Activated CD4-positive, alpha-beta T cell treated with anti-CD3 and anti-CD28 coated beads for 24 hours (primary cell): Measurements from ENCODE around the gene TANGO2.

Experiments used
- DNase-seq, 2 donors: peaks; one replicate each; pipeline ENCODE4 v3.0.0-alpha.2; 2020; ENCODE audit warnings: low read depth in 2 of 2

The TANGO2 gene

DNA sequence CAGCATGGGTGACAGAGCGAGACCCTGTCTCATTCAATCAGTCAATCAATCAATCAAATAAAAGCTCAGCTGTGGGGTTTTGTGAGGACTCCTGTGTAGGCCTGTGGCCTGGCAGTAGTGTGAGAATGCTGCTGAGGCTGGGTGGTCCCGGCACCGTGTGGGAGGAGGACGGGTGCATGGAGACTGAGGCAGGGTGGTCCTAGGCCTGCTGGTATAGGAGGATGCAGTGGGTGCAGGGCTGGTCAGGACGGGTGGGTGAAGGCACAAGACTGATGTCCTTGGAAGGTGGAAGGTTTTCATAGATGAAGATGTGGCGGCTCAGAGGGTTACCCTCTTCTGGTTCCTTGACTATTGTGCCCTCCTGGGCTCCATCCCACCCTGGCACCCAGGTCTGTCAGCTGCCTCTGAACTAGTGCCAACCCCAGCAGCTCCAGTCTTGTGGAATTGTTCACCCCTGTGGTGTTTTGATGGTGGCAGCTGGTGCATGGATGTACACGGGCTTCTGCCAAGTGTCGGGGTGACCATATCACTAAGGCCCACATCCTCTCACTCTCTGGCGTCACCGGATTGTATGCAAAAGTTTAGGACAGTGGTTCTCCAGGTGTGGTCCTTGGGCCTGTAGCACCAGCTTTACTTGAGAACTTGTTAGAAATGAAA is 23.7 kb downstream of the TANGO2 start:
- no peak for DNase-seq

DNA sequence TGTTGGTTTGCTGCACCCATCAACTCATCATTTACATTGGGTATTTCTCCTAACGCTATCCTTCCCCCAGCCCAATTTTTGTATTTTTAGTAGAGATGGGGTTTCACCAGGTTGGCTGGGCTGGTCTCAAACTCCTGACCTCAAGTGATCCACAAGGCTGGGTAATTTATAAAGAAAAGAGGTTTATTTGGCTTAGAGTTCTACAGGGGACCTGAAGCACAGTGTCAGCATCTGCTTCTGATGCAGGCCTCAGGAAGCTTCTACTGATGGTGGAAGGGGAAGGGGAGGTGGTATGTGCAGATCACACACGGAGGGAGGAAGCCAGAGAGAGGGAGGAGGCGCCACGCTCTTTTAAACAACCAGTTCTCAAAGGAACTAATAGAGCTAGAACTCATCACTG is 25.8 kb downstream of the TANGO2 start:
- DNase-seq: no peak

DNA sequence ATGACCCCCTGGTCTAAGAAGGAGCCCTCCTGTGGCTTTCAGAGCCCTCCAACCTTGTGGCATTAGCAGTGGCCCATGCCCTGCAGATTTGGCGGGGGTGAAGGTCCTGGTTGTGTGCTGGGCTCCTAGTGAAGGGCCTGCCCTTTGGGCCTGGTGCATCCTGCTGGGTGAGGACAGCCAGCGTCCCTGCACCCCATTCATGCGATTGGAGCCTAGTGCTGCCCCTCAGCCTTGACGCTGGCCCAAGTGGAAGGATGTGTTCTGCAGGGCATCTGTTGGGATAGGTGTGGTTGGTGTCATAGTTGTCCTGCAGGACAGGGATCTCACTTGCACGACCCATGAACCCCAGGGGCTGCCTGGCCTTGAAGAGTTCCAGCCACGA is 31.0 kb downstream of the TANGO2 start:
- no peak for DNase-seq

DNA sequence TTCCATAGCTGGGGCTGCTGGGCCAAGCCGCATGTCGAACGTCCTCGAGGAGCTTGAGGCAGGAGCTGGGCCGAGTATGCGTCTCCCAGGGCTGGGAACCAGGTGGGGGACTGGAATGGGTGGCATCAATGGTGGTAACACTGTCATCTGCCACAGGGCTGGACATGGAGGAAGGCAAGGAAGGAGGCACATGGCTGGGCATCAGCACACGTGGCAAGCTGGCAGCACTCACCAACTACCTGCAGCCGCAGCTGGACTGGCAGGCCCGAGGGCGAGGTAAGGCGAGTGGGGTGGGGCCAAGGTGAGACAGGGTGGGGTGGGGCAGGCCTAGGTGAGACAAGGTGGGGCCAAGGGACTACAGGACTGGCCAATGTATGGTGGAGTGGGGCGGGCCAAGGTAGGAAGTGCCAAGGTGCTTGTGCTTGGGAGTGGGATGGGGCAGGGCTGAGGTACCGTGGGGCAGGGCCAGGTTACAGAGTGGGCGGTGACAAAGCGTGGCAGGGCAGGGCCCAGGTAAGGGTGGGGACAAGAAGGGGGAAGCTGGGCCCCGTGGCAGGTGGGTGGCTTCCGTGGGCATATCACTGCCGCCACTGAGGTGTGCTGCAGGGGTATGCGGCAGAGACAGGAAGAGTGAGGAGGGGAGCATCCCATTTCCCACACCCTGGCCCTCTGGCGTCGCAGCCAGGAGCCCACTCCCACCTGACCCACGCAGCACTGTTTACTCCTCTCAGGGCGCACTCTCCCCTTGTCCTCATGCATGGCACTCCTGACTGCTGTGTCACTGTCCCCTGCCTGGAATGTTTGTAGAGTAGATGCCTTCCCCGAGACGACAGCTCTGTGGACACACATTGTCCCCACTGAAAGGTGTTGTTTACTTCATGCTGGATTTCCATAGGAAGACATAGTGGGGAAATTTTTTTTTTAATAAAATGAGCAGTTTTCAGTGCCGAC is 31.7 kb downstream of the TANGO2 start:
- DNase-seq: no peak

DNA sequence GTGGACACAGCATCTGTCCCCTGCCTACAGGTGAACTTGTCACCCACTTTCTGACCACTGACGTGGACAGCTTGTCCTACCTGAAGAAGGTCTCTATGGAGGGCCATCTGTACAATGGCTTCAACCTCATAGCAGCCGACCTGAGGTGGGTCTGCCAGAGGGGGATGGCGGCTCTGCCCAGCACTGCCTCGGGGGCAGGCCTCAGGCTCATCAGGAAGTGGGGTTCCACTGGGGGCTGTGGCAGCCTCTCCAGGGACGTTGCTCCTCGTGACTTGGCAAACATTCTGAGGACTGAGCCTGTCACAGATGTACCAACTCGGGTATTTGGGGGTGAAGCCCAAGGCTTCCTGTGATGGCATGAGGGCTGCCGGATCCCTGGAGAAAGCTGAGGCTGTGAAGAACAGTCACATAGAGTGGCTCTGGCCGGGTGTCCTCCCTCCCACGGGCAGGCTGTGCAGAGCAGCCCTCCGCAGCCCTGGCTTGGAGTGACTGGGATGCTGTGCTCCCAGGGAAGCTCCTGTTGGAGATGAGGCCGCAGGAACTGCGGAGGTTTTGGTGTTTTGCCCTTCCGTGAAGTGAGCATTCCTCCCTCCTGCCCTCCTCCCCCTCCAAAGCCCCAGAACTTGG is 32.6 kb downstream of the TANGO2 start:
- no peak for DNase-seq

DNA sequence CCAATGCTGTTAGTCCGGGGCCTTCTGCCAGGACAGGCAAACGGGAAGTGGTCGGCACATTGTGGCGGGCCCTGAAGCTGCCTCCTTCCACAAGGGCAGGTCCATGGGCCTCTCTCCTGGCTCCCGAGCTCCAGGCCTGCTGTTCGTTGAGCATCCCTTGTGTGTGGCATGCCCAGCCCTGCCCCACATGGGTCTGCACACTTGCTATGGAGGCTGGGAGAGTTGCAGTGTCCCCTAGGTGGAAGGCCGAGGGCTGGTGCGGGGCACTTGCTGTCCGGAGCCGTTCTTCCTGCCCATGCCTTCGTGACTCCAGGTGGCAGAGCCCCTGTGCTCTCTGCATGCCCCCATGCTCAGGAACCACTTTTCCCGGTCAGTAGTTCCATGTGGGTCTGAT is 33.1 kb downstream of the TANGO2 start:
- DNase-seq: no peak

DNA sequence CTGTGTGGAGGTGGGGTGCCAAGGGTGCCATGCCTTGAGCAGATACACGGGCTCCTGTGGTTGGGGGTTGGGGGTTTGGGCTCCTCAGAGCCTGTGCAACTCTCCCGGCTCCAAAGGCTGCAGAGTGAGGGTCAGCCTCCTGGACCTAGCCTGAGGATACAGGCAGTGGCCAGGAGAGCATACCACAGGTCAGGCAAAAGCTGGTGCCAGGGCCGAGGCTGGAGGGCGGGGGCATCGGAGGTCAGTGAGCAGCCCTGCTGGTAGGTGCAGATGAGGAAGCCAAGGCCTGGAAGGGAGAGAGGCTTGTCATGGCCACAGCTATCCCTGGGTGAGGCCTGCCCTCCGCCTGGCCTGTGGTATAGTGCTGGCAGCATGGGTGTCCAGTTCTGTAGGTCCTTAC is 33.6 kb downstream of the TANGO2 start:
- no peak for DNase-seq

DNA sequence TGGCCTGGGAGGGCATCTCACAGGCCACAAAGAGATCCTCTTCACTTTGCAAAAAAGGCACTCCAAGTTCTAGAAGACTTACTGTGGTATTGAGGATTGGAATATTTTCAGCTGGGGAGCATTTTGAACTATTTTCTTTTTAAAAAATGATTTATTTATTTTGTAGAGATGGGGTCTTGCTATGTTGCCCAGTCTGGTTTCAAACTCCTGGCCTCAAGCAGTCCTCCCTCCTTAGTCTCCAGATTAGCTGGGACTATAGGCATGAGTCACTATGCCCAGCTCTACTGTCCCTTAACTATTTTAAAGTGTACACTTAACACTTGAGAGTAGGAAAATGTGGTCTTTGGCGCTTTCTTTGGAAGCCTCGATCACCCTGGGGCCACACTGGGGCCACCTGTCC is 34.2 kb downstream of the TANGO2 start:
- no peak for DNase-seq

DNA sequence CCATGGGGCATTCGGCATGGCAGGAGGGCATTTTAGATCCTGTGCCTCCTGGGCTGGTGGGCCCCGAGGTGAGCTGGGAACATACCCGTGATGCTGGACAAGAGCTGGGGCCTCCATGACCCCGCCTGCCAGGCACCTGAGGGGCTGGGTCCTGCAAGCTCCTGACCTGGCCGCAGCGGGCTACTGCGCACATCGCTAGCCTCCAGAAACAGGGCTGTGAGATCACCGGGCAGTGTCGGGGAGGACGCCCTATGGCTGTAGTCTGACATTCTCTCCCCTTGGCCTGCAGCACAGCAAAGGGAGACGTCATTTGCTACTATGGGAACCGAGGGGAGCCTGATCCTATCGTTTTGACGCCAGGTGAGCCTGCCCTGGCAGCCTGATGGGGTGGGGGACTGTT is 34.7 kb downstream of the TANGO2 start:
- no peak for DNase-seq

DNA sequence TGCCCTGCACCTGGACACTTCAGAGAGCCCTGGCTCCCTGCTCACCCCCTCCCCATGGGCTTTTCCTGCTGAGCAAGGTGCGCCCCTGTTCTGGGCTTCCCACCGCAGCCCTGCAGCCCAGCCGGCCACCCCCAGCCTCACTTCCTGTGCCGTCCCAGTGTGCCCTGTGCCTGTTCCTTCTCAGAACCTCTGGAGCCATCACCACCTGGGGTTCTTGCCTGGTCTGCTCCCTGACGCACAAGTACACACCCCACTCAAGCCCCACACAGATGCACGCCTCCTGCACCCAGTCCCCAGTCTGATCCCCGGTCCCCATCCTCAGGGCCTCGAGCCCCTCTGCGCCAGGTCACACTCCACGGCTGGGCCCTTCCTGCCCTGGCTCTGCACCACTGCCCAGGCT is 35.3 kb downstream of the TANGO2 start:
- DNase-seq: no peak

DNA sequence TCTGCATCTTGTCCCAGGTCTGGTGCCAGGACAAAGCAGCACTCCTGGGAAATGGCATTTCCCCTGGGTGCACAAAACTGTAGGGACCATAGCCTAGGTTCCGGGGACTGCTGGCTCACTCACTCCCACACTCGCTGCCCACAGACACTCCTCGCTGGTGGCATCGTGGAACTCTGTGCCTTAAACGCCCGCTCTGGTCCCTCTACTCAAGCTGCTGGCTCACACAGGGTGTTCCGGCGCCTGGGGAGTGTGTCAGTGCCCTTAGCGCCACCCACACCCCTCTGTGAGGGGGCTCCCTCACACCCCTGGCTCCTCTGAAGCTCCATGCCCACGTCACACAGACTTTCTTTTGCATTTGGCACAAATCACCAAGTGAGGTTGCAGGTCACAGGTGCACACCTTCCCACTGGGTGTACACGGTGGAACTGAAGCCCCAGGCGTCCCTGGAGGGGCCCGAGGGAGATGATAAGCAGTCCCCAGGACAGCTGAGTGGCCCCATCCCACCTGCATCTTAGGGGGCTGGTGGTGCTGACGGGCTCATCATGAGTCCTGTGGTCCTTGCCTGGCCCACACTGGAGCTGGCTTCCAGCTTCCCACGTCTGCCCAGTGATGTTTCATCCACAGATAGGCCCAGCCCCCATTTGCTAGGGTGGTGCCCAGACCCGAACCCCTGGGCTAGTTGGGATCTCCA is 35.9 kb downstream of the TANGO2 start:
- no peak for DNase-seq

DNA sequence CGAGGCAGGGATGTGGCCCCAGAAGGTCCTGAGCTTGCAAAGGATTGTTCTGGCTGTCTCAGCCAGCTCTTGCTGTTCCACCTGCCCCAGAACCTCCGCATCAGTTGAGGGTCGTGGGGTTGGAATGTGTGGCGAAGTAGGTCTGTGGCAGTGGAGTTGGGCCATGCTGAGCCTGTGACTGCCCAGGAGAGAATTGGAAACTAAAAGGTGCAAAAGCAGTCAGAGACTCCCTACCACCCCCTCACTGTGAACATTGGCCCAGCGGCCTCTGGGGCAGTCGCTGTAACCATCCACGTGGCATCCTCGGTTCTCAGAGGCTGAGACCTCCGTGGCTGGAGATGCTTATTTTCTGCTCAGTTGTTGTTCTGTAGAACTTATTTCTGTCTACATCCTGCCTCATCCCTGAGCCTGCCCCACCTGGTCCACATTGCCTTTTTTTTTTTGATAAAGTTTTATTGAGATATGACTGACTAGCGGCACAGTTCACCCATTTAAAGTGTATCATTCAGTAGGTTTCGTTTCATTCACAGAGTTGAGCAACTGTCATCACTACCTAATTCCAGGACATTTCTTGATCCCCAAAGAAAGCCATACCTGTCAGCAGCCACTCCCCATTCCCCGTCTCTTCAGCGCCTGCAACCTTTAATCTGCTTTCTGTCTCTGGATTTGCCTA is 36.8 kb downstream of the TANGO2 start:
- DNase-seq: no peak

DNA sequence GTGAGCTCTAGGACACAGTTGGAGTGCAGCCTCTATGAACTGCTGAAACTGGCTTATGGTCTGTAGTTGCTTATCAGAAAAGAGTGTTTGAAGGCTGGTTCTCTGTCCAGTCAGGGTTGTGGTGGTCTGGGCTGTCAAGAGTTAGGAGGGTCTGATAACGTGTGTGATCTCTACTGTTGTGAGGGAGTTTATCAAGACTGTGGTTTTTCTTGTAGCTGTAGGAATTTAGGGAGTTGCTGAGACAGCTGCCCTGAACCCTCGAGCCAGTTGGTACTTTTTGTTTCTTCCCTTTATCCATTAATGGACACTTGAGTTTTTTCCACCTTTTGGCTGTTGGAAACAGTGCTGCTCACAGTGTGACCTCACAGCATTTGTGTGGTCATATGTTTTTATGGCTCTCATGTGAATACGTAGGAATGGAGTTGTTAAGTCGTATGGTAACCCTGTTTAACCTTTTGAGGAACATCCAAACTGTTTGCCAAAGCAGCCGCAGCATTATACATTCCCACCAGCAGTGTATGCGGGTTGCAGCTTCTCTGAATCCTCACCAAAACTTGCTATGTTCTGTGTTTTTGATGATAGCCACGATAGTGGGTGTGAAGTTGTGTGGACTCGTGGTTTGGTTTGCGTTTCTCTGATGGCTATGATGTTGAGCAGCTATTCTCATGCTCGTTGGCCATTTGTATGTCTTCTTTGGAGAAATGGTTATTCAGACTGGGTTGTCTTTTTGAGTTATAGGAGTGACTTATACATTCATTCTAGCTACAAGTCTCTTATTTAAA is 38.3 kb downstream of the TANGO2 start:
- no peak for DNase-seq

DNA sequence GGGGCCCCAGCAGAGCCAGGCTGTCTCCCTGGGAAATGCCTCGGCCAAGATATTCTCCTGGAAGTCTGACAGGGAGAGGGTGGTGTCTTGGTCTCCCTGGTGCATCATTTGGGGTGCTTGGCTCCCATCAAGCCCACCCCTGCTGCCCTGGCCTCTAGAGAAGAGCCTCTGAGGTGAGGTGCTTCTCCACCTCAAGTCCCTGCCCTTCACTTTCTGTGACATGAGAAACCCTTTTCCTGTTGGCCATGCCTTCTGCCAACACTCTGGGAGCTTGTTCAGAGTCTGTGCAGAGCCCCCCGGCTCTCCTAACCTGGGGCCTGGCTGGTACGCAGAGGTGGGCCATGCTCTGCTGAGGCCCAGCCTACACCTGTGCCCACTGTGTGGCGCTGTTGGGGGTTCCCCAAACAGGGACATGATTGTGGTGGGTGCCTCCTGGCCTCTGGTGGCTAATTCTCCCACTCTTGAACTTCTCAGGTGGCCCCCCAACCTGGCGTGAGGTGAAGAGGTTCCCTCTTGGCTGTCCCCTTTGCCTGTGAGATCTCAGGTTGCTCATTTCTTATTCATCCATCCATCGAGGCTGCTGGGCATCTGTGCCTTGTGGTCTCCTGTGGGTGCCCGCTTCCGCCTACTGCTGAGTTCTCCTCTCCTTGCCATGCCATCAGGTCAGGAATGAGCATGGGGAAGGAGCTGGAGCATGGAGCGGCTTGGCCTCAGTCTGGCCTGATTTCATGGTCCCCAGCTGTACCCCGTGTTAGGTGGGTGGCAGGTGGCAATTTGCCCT is 40.0 kb downstream of the TANGO2 start:
- no peak for DNase-seq

DNA sequence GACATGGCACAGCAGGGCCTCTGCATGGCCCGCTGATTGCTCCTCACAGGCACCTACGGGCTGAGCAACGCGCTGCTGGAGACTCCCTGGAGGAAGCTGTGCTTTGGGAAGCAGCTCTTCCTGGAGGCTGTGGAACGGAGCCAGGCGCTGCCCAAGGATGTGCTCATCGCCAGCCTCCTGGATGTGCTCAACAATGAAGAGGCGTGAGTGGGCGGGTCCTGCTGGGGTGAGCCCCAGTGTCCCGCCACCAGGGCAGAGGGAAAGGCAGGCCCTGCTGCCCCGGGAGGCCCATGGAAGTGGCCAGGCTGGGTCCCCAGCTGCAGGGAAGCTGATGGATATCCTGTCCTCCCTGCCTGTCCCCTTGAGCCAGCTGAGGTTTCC is 40.6 kb downstream of the TANGO2 start:
- DNase-seq: no peak

DNA sequence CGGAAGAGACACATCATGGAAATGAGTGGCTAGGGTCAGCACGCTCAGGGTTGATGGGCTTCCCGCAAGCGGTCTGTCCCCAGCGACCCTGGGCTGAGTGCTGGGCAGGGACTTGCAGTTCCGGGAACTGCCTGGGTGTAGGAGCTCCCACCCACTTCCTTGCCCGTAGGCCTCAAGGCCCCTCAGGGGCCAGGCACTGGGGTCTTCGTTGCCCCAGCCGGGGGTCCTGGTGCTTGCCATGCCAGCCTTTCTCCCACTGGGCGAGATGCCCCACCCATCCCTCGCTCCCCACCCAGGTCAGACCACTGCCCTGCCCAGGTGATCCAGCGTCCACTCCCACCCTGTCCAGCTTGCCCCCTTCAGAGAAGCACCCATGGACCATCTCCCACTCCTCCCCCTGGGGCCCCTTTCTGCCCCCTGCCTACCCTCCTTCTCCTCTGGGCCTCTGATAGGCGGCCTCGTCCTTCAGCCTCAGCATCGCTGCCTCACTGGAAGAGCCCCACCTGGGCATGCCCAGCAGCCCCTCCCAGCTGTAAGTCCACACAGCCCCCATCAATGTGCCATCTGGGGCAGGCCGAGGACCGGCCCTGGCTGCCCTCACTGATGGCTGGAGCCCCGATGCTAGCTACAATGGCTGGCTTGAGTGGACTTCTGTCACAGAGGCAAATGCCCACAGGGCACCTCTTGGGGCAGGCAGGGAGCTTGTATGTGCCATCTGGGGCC is 41.3 kb downstream of the TANGO2 start:
- DNase-seq: no peak

DNA sequence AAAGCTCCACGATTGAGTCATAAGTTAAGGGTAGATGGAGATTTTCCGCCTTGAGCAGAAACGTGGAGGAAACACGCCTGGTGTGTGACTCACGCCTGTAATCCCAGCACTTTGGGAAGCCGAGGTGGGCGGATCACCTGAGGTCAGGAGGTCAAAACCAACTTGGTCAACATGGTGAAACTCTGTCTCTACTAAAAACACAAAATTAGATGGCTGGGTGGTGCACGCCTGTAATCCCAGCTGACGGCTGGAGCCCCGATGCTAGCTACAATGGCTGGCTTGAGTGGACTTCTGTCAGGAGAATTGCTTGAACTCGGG is 41.8 kb downstream of the TANGO2 start:
- DNase-seq: no peak

DNA sequence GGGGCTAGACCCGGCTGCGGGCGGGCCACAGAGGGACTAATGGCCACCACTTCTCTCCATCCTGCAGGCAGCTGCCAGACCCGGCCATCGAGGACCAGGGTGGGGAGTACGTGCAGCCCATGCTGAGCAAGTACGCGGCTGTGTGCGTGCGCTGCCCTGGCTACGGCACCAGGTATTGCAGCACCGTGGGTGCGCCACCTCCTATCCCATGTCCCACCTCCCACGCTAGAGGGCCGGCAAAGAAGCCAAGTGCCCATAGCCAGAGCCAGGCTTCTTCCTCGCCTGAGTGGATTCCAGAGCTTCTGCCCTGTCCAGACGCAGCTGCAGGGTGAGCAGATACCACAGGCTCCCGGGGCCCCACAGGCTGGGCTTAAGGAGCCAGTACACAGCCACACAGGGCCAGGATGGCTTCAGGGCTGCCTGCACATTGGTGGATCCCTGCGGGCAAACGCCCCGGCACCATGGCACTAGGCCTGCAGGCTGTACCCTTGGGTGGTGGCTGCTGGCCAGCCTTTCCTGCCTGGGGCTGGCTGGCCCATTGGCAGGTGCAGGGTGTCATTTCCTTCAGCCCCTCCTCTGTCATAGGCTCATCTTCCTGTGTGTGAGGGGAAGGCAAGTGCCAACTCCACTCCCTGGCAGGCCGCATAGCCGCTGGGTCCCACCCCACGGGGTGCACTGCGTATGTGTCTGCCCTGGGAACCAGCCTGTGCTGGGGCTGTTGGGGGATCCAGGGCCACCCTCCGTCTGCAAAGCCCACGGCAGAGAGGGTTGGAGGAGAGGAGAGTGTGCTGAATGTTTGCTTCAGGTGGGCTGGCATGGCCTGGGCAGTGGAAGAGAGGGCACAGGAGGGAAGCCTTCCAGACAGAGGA is 42.6 kb downstream of the TANGO2 start:
- no peak for DNase-seq

DNA sequence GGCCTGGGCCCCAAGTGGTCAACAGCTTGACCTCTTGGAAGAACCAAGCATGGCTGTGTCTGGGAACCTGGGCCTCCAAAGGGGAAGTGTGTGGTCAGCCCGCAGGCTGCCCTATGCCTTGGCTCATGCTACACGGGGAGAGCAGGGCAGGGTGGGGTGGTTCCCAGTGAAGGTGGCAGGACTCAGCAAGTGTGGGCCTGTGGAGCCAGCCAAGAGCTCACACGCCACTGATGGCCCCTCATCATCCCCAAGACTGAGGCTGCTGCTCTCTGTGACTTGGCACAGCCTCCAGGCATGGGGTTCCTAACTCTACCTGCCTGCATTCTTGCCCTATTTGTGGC is 43.2 kb downstream of the TANGO2 start:
- no peak for DNase-seq
